Lower leg skin (tissue), 3 donors: ENCODE results near the gene ST3GAL5.

Source experiments
- CTCF ChIP-seq, 3 donors: fragments of 450-650 bp; IDR thresholded peaks; one replicate each; pipeline ENCODE4 v1.5.1; 2016; ENCODE audit warnings: antibody characterized with exemption in 3 of 3, mild to moderate bottlenecking in 3 of 3, moderate library complexity in 2 of 3
- POLR2A ChIP-seq, 2 donors: fragments of 450-650 bp; IDR thresholded peaks; one replicate each; pipeline ENCODE4 v1.6.1; 2016 to 2017; ENCODE audit warnings: antibody characterized with exemption in 2 of 2, mild to moderate bottlenecking in 1 of 2, moderate library complexity in 1 of 2

- TF ChIP-seq CTCF (IDR thresholded peaks at IDR 0.05) (no peak), POLR2A (IDR thresholded peaks at IDR 0.05) (no peak)
Measured at GRCh38 chr2:85797263-85797660, 91.5 kb downstream of the ST3GAL5 start.
